Prostate gland (tissue), 2 donors: ENCODE results near the gene OPA1.

Experiments used
- POLR2A ChIP-seq: fragments of 450-650 bp; IDR thresholded peaks from one replicate; pipeline ENCODE4 v1.6.1; 2016; ENCODE audit warnings: antibody characterized with exemption, mild to moderate bottlenecking
- TF ChIP-seq, protein P1 (sequence below), 4 experiments: fragments of 200-600 bp in 2 of 4; fragments of 450-650 bp in 2 of 4; sonication (generic) in 2 of 4; IDR thresholded peaks; 1 replicate in 3 of 4; 2 replicates in 1 of 4; pipeline ENCODE4 v1.5.1; 2016 to 2019; ENCODE audit warnings: antibody characterized with exemption in 4 of 4, mild to moderate bottlenecking in 2 of 4, moderate library complexity in 2 of 4

DNA sequence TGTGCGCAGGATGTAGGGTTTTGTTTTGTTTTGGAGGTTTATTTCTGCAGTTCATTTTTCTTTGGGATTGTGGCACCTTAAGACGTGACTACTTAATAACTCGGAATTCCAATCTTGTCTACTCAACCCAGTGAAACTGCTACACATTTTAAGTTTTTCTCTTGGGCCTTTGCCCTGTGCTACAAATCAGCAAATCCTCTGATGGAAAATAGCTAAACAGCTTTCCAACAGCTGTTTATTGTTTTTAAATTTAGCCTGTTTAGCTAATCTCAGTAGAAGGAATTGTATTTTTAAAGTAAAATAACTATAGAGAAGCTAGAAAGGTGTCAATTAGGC, 48.4 kb downstream of the OPA1 start:
- TF ChIP-seq, protein P1, sequence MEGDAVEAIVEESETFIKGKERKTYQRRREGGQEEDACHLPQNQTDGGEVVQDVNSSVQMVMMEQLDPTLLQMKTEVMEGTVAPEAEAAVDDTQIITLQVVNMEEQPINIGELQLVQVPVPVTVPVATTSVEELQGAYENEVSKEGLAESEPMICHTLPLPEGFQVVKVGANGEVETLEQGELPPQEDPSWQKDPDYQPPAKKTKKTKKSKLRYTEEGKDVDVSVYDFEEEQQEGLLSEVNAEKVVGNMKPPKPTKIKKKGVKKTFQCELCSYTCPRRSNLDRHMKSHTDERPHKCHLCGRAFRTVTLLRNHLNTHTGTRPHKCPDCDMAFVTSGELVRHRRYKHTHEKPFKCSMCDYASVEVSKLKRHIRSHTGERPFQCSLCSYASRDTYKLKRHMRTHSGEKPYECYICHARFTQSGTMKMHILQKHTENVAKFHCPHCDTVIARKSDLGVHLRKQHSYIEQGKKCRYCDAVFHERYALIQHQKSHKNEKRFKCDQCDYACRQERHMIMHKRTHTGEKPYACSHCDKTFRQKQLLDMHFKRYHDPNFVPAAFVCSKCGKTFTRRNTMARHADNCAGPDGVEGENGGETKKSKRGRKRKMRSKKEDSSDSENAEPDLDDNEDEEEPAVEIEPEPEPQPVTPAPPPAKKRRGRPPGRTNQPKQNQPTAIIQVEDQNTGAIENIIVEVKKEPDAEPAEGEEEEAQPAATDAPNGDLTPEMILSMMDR (IDR thresholded peaks at IDR 0.05) = no peak
- no peak for TF ChIP-seq POLR2A
